Retina (tissue), 1 donor: ENCODE data around the gene SH3TC1.

Experiments used
- DNase-seq: peaks from one replicate; pipeline ENCODE4 v3.0.0-alpha.2; 2016

SH3TC1 gene

GRCh38 chr4:8233672-8234484 is 34.8 kb downstream of the SH3TC1 start:
- DNase-seq, result no peak

- no peak for DNase-seq
Measured at GRCh38 chr4:8234715-8235114, 35.6 kb downstream of the SH3TC1 start.

GRCh38 chr4:8235224-8235623 is 36.1 kb downstream of the SH3TC1 start:
- no peak for DNase-seq

GRCh38 chr4:8235686-8236085 is 36.6 kb downstream of the SH3TC1 start:
- DNase-seq, result no peak

- no peak for DNase-seq
Measured at GRCh38 chr4:8236106-8236919, 37.2 kb downstream of the SH3TC1 start.

GRCh38 chr4:8236920-8237195 is 37.8 kb downstream of the SH3TC1 start:
- no peak for DNase-seq

- no peak for DNase-seq
Measured at GRCh38 chr4:8237256-8237989, 38.3 kb downstream of the SH3TC1 start.

- DNase-seq, result no peak
Measured at GRCh38 chr4:8238036-8238511, 39.0 kb downstream of the SH3TC1 start.

- peak; percentile 40 for DNase-seq
Measured at GRCh38 chr4:8238515-8239053, 39.5 kb downstream of the SH3TC1 start.

GRCh38 chr4:8239226-8239625 is 40.1 kb downstream of the SH3TC1 start:
- DNase-seq, result no peak

- no peak for DNase-seq
Measured at GRCh38 chr4:8239661-8240060, 40.6 kb downstream of the SH3TC1 start.

- DNase-seq, result no peak
Measured at GRCh38 chr4:8240211-8241041, 41.3 kb downstream of the SH3TC1 start.

GRCh38 chr4:8241211-8241779 is 42.2 kb downstream of the SH3TC1 start:
- DNase-seq, result no peak

GRCh38 chr4:8241895-8242696 is 43.0 kb downstream of the SH3TC1 start:
- peak; percentile 93 for DNase-seq

GRCh38 chr4:8242782-8243560 is 43.9 kb downstream of the SH3TC1 start:
- DNase-seq, result no peak

- no peak for DNase-seq
Measured at GRCh38 chr4:8244001-8244757, 45.1 kb downstream of the SH3TC1 start.

GRCh38 chr4:8244931-8245460 is 45.9 kb downstream of the SH3TC1 start:
- no peak for DNase-seq

- no peak for DNase-seq
Measured at GRCh38 chr4:8245884-8246833, 47.1 kb downstream of the SH3TC1 start.
